WTC11 (cell line): ENCODE data around the gene CAND2. TPM values are rescaled to one million over a fixed set of nuclear protein-coding genes. Genes with fewer than 3 reads are reported as not detected.
"Not testable (repeated sequence)": the region's sequence is repeated elsewhere in the genome, so short reads cannot be mapped to it uniquely, and the experiment has no call there.

Experiments used
- ATAC-seq: fragments of 200-7000 bp; cut with Tn5 transposase; 2 replicates; pipeline ENCODE4 v1.10.0; 2021; ENCODE audit warnings: mild to moderate bottlenecking, moderate library complexity
- CTCF ChIA-PET: fragments of 300-600 bp; sonication (Branson Sonifier 250); formaldehyde crosslinking; loops from one replicate; lab custom pipeline; 2021; ENCODE audit warnings: antibody characterized with exemption; lab: Charles Lee
- POLR2A ChIA-PET: fragments of 350-600 bp; sonication (Branson Sonifier 250); formaldehyde crosslinking; loops from one replicate; lab custom pipeline; 2021; ENCODE audit warnings: antibody characterized with exemption; lab: Charles Lee
- DNase-seq: peaks from one replicate; pipeline ENCODE4 v3.0.0; 2021; ENCODE audit warnings: low spot score
- H3K27ac Mint-ChIP-seq: 2 replicates; pipeline ENCODE4 v1.8.0; 2021; ENCODE audit warnings: mixed read lengths
- H3K27me3 Mint-ChIP-seq: 2 replicates; pipeline ENCODE4 v1.8.0; 2021; ENCODE audit warnings: low read depth, mild to moderate bottlenecking, moderate library complexity, mixed read lengths
- H3K36me3 Mint-ChIP-seq: 2 replicates; pipeline ENCODE4 v1.8.0; 2021; ENCODE audit warnings: mixed read lengths
- H3K4me1 Mint-ChIP-seq: 2 replicates; pipeline ENCODE4 v1.8.0; 2022; ENCODE audit warnings: mixed read lengths
- H3K4me3 Mint-ChIP-seq: 2 replicates; pipeline ENCODE4 v1.8.0; 2021; ENCODE audit warnings: mild to moderate bottlenecking, moderate library complexity, mixed read lengths
- H3K9me3 Mint-ChIP-seq: 2 replicates; pipeline ENCODE4 v1.8.0; 2021; ENCODE audit warnings: mixed read lengths
- AFF4 ChIP-seq: sonication (generic); formaldehyde crosslinking; IDR thresholded peaks from 2 replicates; pipeline ENCODE4 v1.8.1; 2023; ENCODE audit warnings: mild to moderate bottlenecking, missing genetic modification reagents, borderline replicate concordance
- ATF3 ChIP-seq: sonication (generic); formaldehyde crosslinking; conservative IDR thresholded peaks from 2 replicates; pipeline ENCODE4 v1.8.1; 2022; ENCODE audit warnings: mild to moderate bottlenecking, missing genetic modification reagents
- E2F5 ChIP-seq: sonication (generic); formaldehyde crosslinking; IDR thresholded peaks from 2 replicates; pipeline ENCODE4 v1.8.1; 2022; ENCODE audit warnings: mild to moderate bottlenecking, moderate library complexity, missing genetic modification reagents
- ESRRA ChIP-seq: sonication (generic); formaldehyde crosslinking; IDR thresholded peaks from 2 replicates; pipeline ENCODE4 v1.8.1; 2022; ENCODE audit warnings: mild to moderate bottlenecking, missing genetic modification reagents, borderline replicate concordance
- ETV6 ChIP-seq: sonication (generic); formaldehyde crosslinking; IDR thresholded peaks from 2 replicates; pipeline ENCODE4 v1.8.1; 2022; ENCODE audit warnings: mild to moderate bottlenecking, missing genetic modification reagents
- GRHL2 ChIP-seq: fragments of 250-450 bp; sonication (Bioruptor Pico); IDR thresholded peaks from 2 replicates; pipeline ENCODE4 v1.8.0; 2022; ENCODE audit warnings: mild to moderate bottlenecking, moderate library complexity; ENCODE audit not compliant: insufficient replicate concordance, severe bottlenecking
- JAZF1 ChIP-seq: fragments of 250-450 bp; sonication (Bioruptor Pico); IDR thresholded peaks from 2 replicates; pipeline ENCODE4 v1.9.0; 2021; ENCODE audit warnings: moderate library complexity, mild to moderate bottlenecking, inconsistent platforms
- MLX ChIP-seq: sonication (generic); formaldehyde crosslinking; IDR thresholded peaks from 2 replicates; pipeline ENCODE4 v1.8.1; 2023; ENCODE audit warnings: mild to moderate bottlenecking, missing genetic modification reagents, moderate library complexity
- NFE2L1 ChIP-seq: sonication (generic); formaldehyde crosslinking; IDR thresholded peaks from 2 replicates; pipeline ENCODE4 v1.8.1; 2023; ENCODE audit warnings: missing genetic modification reagents
- NR1H2 ChIP-seq: sonication (generic); formaldehyde crosslinking; IDR thresholded peaks from 2 replicates; pipeline ENCODE4 v1.9.0; 2021; ENCODE audit warnings: mild to moderate bottlenecking, moderate library complexity, missing genetic modification reagents
- NR2C2 ChIP-seq: sonication (generic); formaldehyde crosslinking; IDR thresholded peaks from 2 replicates; pipeline ENCODE4 v1.8.0; 2022; ENCODE audit warnings: mild to moderate bottlenecking, missing genetic modification reagents
- SMAD3 ChIP-seq: sonication (generic); formaldehyde crosslinking; IDR thresholded peaks from 2 replicates; pipeline ENCODE4 v1.8.0; 2022; ENCODE audit warnings: missing genetic modification reagents, mild to moderate bottlenecking, borderline replicate concordance
- TEAD4 ChIP-seq: sonication (generic); formaldehyde crosslinking; IDR thresholded peaks from 2 replicates; pipeline ENCODE4 v1.8.0; 2022; ENCODE audit warnings: mild to moderate bottlenecking, missing genetic modification reagents
- ZNF138 ChIP-seq: sonication (generic); formaldehyde crosslinking; conservative IDR thresholded peaks from 2 replicates; pipeline ENCODE4 v1.8.1; 2022; ENCODE audit warnings: mild to moderate bottlenecking, moderate library complexity, missing genetic modification reagents
- ZNF396 ChIP-seq: fragments of 250-450 bp; sonication (Bioruptor Pico); IDR thresholded peaks from 2 replicates; pipeline ENCODE4 v1.8.0; 2021; ENCODE audit warnings: mild to moderate bottlenecking, moderate library complexity, borderline replicate concordance
- ZNF512 ChIP-seq: sonication (generic); formaldehyde crosslinking; IDR thresholded peaks from 2 replicates; pipeline ENCODE4 v1.8.1; 2022; ENCODE audit warnings: missing genetic modification reagents, borderline replicate concordance
- ZNF532 ChIP-seq: fragments of 250-450 bp; sonication (Bioruptor Pico); IDR thresholded peaks from 2 replicates; pipeline ENCODE4 v1.9.0; 2021; ENCODE audit warnings: mild to moderate bottlenecking, borderline replicate concordance
- total RNA-seq: library from RNA; stranded (reverse); gene quantifications from 3 replicates; pipeline ENCODE4 v1.2.3, GENCODE V29; 2021

CAND2 gene
- total RNA-seq, 1 experiment from 2014 or later, result 15.4 TPM

GRCh38 chr3:12879191-12879815 is 82.8 kb downstream of the CAND2 start:
- CTCF ChIA-PET, result interaction anchor here (0.6 to 7.2 kb wide), 3 partner anchors 11 to 434 kb away, joined by 3 to 57 read pairs (median 4); no protein-coding TSS in a partner anchor
- no peak for TF ChIP-seq GRHL2 (CRISPR knock-in tag)
- TF ChIP-seq NFE2L1 (CRISPR knock-in tag), result no peak
- no peak for TF ChIP-seq JAZF1
- TF ChIP-seq ESRRA (CRISPR knock-in tag), result no peak
- no peak for TF ChIP-seq ETV6
- TF ChIP-seq NR1H2 (CRISPR knock-in tag), result no peak
- DNase-seq, result no peak
- Mint-ChIP-seq H3K27ac (no peak overlapping the region), H3K9me3 (peaks cover 4% of the 10 kb centered on the region), H3K4me1 (peaks cover 6% of the 10 kb centered on the region), H3K27me3 (peaks cover 42% of the 10 kb centered on the region), H3K36me3 (no peaks in the 10 kb centered on the region), H3K4me3 (no peak overlapping the region)
- no peak for ATAC-seq
- POLR2A ChIA-PET, result no interaction called here

GRCh38 chr3:12881858-12882257 is 85.4 kb downstream of the CAND2 start:
- H3K4me3 Mint-ChIP-seq, DNase-seq, POLR2A ChIA-PET, H3K36me3 Mint-ChIP-seq, H3K27ac Mint-ChIP-seq, H3K4me1 Mint-ChIP-seq, H3K9me3 Mint-ChIP-seq: not testable (repeated sequence)
- peaks cover 41% of the 10 kb centered on the region for H3K27me3 Mint-ChIP-seq
- CTCF ChIA-PET, result interaction anchor here (1.7 to 7.2 kb wide), 2 partner anchors 10 to 14 kb away, joined by 5 to 57 read pairs; no protein-coding TSS in a partner anchor
- ATAC-seq, result 0 out of 2 replicates have a peak, but pooled peaks have one; percentile 30

GRCh38 chr3:12882336-12883310 is 86.1 kb downstream of the CAND2 start:
- Mint-ChIP-seq H3K4me3 (no peak overlapping the region), H3K9me3 (peaks cover 4% of the 10 kb centered on the region), H3K4me1 (peaks cover 6% of the 10 kb centered on the region), H3K27me3 (peaks cover 37% of the 10 kb centered on the region), H3K36me3 (no peaks in the 10 kb centered on the region), H3K27ac (no peak overlapping the region)
- ATAC-seq (no peak), DNase-seq (no peak)
- ChIA-PET POLR2A (no interaction called here), CTCF (interaction anchor here (0.8 to 1.4 kb wide), 3 partner anchors 41 to 122 kb away, joined by 3 to 5 read pairs (median 3); partner anchors contain the start of gene RPL32)
- no peak for TF ChIP-seq ZNF532
- TF ChIP-seq ZNF138, result no peak
- TF ChIP-seq E2F5 (CRISPR knock-in tag), result no peak
- no peak for TF ChIP-seq SMAD3 (CRISPR knock-in tag)
- no peak for TF ChIP-seq TEAD4 (CRISPR knock-in tag)
- TF ChIP-seq ZNF512 (CRISPR knock-in tag), result no peak
- no peak for TF ChIP-seq AFF4 (CRISPR knock-in tag)
- no peak for TF ChIP-seq NR2C2 (CRISPR knock-in tag)
- no peak for TF ChIP-seq MLX
- TF ChIP-seq ATF3 (CRISPR knock-in tag), result no peak
- TF ChIP-seq ZNF396 (CRISPR knock-in tag), result no peak
